Karpas-422 (cell line): Measurements from ENCODE around the gene ATP5MG. TPM values are rescaled to one million over a fixed set of nuclear protein-coding genes. Genes with fewer than 3 reads are reported as not detected.
A peak's percentile ranks its signal among the peaks of the same experiment; 100 is the strongest.
"Not testable (repeated sequence)": the region's sequence is repeated elsewhere in the genome, so short reads cannot be mapped to it uniquely, and the experiment has no call there.

Source experiments
- DNase-seq: peaks from one replicate; pipeline ENCODE4 v3.0.0-alpha.2; 2015
- H2AFZ ChIP-seq: fragments of 200-600 bp; sonication (generic); 2 replicates; pipeline ENCODE4 v1.6.1; 2014; ENCODE audit warnings: antibody characterized with exemption, low read length, mixed read lengths
- H3K27ac ChIP-seq: fragments of 200-600 bp; sonication (generic); 2 replicates; pipeline ENCODE4 v1.5.1; 2014; ENCODE audit warnings: mild to moderate bottlenecking, low read length, moderate library complexity
- H3K27me3 ChIP-seq: fragments of 200-600 bp; sonication (generic); 2 replicates; pipeline ENCODE4 v1.6.1; 2014; ENCODE audit warnings: low read length, mixed read lengths
- H3K36me3 ChIP-seq: fragments of 200-600 bp; sonication (generic); 2 replicates; pipeline ENCODE4 v1.6.1; 2014; ENCODE audit warnings: low read length, mixed read lengths; ENCODE audit not compliant: insufficient read depth
- H3K4me1 ChIP-seq: fragments of 200-600 bp; sonication (generic); 2 replicates; pipeline ENCODE4 v1.6.1; 2014; ENCODE audit warnings: mild to moderate bottlenecking, low read length, mixed read lengths
- H3K4me2 ChIP-seq: fragments of 200-600 bp; sonication (generic); 2 replicates; pipeline ENCODE4 v1.6.1; 2014; ENCODE audit warnings: low read length, low read depth, mild to moderate bottlenecking; ENCODE audit not compliant: poor library complexity, severe bottlenecking
- H3K4me3 ChIP-seq: fragments of 200-600 bp; sonication (generic); 2 replicates; pipeline ENCODE4 v1.5.1; 2014; ENCODE audit warnings: mild to moderate bottlenecking, antibody characterized with exemption, low read length, mixed read lengths
- H3K79me2 ChIP-seq: fragments of 200-600 bp; sonication (generic); 2 replicates; pipeline ENCODE4 v1.6.1; 2014; ENCODE audit warnings: mild to moderate bottlenecking, low read length, mixed read lengths
- H3K9ac ChIP-seq: fragments of 200-600 bp; sonication (generic); 2 replicates; pipeline ENCODE4 v1.6.0; 2014; ENCODE audit warnings: low read length
- H3K9me2 ChIP-seq: fragments of 200-600 bp; sonication (generic), shearing (Covaris generic); replicated peaks from 2 replicates; pipeline ENCODE4 v1.6.0; 2014; ENCODE audit warnings: mild to moderate bottlenecking, low read length, moderate library complexity; ENCODE audit not compliant: insufficient read depth
- H3K9me3 ChIP-seq: fragments of 300-700, 200-600 bp; sonication (generic); 2 replicates; pipeline ENCODE4 v1.6.1; 2014; ENCODE audit warnings: low read length, mixed read lengths
- H4K20me1 ChIP-seq: fragments of 200-600 bp; sonication (generic); 2 replicates; pipeline ENCODE4 v1.6.1; 2014; ENCODE audit warnings: mild to moderate bottlenecking, antibody characterized with exemption, low read length, low read depth; ENCODE audit not compliant: insufficient read depth
- total RNA-seq: library from RNA; depleted of rRNA; stranded (reverse); fragments of >200 nt; shearing (Covaris generic); gene quantifications from 2 replicates; pipeline ENCODE4 v1.2.3, GENCODE V29; 2014; ENCODE audit warnings: low replicate concordance

Gene ATP5MG
- total RNA-seq, 1 experiment from 2014 or later, result 82.4 TPM

DNA sequence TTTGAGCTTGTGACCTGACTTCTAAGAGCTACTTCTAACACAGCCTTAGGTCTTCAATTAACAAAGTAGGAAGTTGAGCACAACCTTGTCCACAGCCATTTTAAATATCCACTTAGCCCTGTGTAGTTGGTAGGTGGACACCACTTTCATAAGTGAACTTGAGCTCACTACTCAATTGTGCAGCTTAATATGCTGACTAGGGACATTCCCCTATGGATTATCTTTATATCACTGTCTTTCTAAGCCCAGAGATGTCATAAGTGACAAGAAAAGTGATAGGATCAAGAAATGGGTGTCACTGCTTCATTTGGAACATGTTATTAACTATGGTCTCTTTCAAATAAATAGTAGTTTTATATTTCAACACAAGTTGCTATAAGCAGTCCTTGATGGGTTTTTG lies 4.0 kb upstream of the ATP5MG start:
- Histone ChIP-seq H3K4me2 (no peak overlapping the region), H3K9me2 (no peaks in the 10 kb centered on the region), H2AFZ (no peak overlapping the region), H3K9me3 (no peaks in the 10 kb centered on the region), H3K79me2 (peaks cover 14% of the 10 kb centered on the region), H3K36me3 (peaks cover 6% of the 10 kb centered on the region; the same call in 1 of the 2 replicates), H3K4me1 (peaks cover 18% of the 10 kb centered on the region), H3K4me3 (no peak overlapping the region), H3K9ac (no peak overlapping the region), H4K20me1 (peaks cover 9% of the 10 kb centered on the region; the same call in 1 of the 2 replicates), H3K27ac (peak overlapping the region; percentile 41; the same call in 1 of the 2 replicates), H3K27me3 (no peaks in the 10 kb centered on the region)
- DNase-seq, result no peak

DNA sequence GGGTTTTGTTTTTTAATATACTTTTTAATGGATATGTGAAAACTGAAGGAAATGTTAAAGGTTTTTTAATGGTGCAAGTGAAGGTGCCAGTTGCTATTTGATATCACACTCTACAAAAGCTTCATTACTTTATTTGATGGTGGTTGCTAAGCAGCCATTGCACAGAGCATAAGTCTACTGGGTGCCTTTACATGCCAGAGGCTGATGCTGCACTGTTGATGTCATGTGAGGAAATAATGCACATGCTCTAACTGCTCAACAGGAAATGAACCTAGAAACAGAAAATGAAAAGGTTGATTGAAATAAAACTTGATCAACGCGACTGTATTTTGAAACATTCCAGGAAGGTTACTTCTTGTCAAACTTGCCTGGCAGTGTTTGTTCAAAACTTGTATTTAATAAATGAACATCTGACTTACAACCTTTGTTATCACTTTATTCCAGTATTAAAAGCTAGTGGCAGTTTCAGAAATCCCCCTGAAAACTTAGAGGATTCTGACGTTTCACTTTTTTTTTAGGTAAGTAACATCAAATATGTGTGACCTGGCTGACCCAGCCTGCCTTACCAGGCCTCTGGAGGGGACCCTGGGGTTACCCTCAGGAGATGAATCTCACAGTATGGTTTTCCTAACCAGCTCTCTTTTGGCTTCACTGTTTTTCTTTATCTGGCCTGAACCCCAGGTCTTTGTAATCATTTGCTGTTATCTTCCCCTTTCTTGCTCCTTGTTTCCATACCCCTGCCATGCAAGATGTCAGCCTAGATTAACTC lies 2.4 kb upstream of the ATP5MG start:
- Histone ChIP-seq H3K27me3 (no peaks in the 10 kb centered on the region), H2AFZ (no peak overlapping the region), H3K36me3 (peaks cover 3% of the 10 kb centered on the region; the same call in 1 of the 2 replicates), H3K79me2 (peaks cover 29% of the 10 kb centered on the region), H3K4me3 (no peak overlapping the region), H3K9me3 (no peaks in the 10 kb centered on the region), H3K4me1 (peaks cover 29% of the 10 kb centered on the region), H3K4me2 (no peak overlapping the region), H3K27ac (peak overlapping the region; percentile 41), H3K9me2 (no peaks in the 10 kb centered on the region), H3K9ac (no peak overlapping the region), H4K20me1 (peaks cover 10% of the 10 kb centered on the region; the same call in 1 of the 2 replicates)
- DNase-seq, result peak; percentile 52

GRCh38 chr11:118401880-118402590 lies 629 bp downstream of the ATP5MG start:
- no peak overlapping the region for H2AFZ ChIP-seq
- H3K9me3 ChIP-seq, result no peaks in the 10 kb centered on the region
- peak overlapping the region; percentile 86 for H3K27ac ChIP-seq
- DNase-seq, result no peak
- peaks cover 29% of the 10 kb centered on the region for H3K4me1 ChIP-seq
- peak overlapping the region; percentile 78 for H3K4me2 ChIP-seq
- H3K9ac ChIP-seq, result peak overlapping the region; percentile 91
- H3K27me3 ChIP-seq, result no peaks in the 10 kb centered on the region
- H3K36me3 ChIP-seq, result peaks cover 5% of the 10 kb centered on the region; the same call in 1 of the 2 replicates
- peaks cover 10% of the 10 kb centered on the region; the same call in 1 of the 2 replicates for H4K20me1 ChIP-seq
- peak overlapping the region; percentile 96 for H3K4me3 ChIP-seq
- H3K9me2 ChIP-seq, result no peaks in the 10 kb centered on the region
- peaks cover 60% of the 10 kb centered on the region for H3K79me2 ChIP-seq

DNA sequence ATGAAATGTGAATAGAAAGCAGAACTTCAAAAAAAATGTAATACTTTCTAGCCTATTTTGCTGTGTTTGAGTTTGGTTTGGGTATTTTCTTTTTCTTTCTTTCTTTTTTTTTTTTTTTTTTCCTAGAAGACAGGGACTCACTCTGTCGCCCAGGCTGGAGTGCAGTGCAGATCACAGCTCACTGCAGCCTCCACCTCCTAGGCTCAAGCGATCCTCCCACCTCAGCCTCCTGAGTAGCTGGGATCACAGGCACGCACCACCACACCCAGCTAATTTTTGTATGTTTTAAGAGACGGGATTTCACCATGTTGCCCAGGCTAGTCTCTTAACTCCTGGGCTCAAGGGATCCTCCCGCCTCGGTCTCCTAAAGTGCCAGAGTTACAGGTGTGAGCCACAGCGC lies 1.2 kb downstream of the ATP5MG start:
- H3K9me3 ChIP-seq, H2AFZ ChIP-seq, H3K27me3 ChIP-seq, DNase-seq, H3K27ac ChIP-seq, H3K9me2 ChIP-seq: not testable (repeated sequence)
- Histone ChIP-seq H3K79me2 (peaks cover 65% of the 10 kb centered on the region), H3K4me2 (peak overlapping the region; percentile 78), H3K4me1 (peaks cover 29% of the 10 kb centered on the region), H3K4me3 (peak overlapping the region; percentile 96), H3K36me3 (peaks cover 10% of the 10 kb centered on the region; the same call in 1 of the 2 replicates), H3K9ac (peak overlapping the region; percentile 91), H4K20me1 (peaks cover 10% of the 10 kb centered on the region; the same call in 1 of the 2 replicates)

- Histone ChIP-seq H3K4me1 (peaks cover 42% of the 10 kb centered on the region), H3K36me3 (peaks cover 17% of the 10 kb centered on the region; the same call in 1 of the 2 replicates), H3K4me2 (no peak overlapping the region), H3K27ac (no peak overlapping the region), H3K4me3 (no peak overlapping the region), H2AFZ (no peak overlapping the region), H3K79me2 (peaks cover 64% of the 10 kb centered on the region), H3K9me3 (no peaks in the 10 kb centered on the region), H4K20me1 (peaks cover 9% of the 10 kb centered on the region; the same call in 1 of the 2 replicates), H3K27me3 (no peaks in the 10 kb centered on the region), H3K9ac (no peak overlapping the region), H3K9me2 (no peaks in the 10 kb centered on the region)
- DNase-seq, result no peak
These were observed 5.3 kb downstream of the ATP5MG start for GRCh38 chr11:118406599-118407166.

DNA sequence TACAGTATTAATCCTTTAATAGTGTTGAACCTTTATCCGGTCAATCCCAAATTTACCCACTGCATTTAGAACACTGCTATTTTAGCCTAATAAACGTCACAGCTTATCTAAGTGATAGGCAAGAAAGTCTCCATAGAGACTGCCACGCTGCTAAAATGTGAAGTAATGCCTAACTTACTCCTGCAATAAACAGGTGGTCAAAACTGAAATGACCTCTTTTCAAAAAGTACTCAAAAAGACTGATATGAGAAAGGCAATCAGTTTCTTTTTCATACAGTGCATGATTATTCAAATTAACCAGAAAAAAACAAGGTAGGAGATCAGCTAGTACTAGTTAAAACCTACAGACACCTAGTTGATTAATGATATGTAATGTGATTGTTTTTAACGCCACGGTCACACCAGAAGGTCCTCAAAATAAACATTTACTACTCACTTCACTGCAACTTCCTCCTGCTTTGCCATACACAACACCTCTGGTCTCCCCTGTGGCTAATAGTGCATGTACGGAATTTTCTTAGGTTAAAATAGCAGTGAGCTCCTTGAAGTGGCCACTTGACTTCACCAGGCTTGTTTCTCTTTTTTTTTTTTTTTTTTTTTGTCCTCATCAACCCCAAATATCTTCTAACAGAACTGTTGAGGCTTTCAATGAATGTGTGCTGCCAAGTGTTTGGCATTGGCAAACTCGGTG lies 8.8 kb downstream of the ATP5MG start:
- Histone ChIP-seq H4K20me1 (no peaks in the 10 kb centered on the region), H3K79me2 (peaks cover 29% of the 10 kb centered on the region), H3K36me3 (peaks cover 17% of the 10 kb centered on the region; the same call in 1 of the 2 replicates), H3K9ac (no peak overlapping the region), H3K4me3 (no peak overlapping the region), H3K27ac (peak overlapping the region; percentile 58), H3K9me2 (no peaks in the 10 kb centered on the region), H3K4me2 (peak overlapping the region; percentile 26), H3K9me3 (no peaks in the 10 kb centered on the region), H3K27me3 (no peaks in the 10 kb centered on the region), H3K4me1 (peaks cover 42% of the 10 kb centered on the region), H2AFZ (no peak overlapping the region)
- no peak for DNase-seq

GRCh38 chr11:118411530-118411929 lies 10.1 kb downstream of the ATP5MG start:
- DNase-seq, result no peak
- H2AFZ ChIP-seq, result no peak overlapping the region
- peaks cover 55% of the 10 kb centered on the region for H3K4me1 ChIP-seq
- no peak overlapping the region for H3K4me2 ChIP-seq
- no peaks in the 10 kb centered on the region for H3K9me2 ChIP-seq
- H3K36me3 ChIP-seq, result peaks cover 13% of the 10 kb centered on the region; the same call in 1 of the 2 replicates
- 0 out of 2 replicates have a peak overlapping the region, but pooled peaks have one; percentile 45 for H3K27ac ChIP-seq
- no peaks in the 10 kb centered on the region for H3K9me3 ChIP-seq
- H3K79me2 ChIP-seq, result peaks cover 16% of the 10 kb centered on the region
- no peak overlapping the region for H3K9ac ChIP-seq
- H4K20me1 ChIP-seq, result no peaks in the 10 kb centered on the region
- H3K4me3 ChIP-seq, result no peak overlapping the region
- no peaks in the 10 kb centered on the region for H3K27me3 ChIP-seq
